DMS79 (cell line): Measurements from ENCODE around the gene RPS16.

ENCODE experiments used
- DNase-seq: peaks from one replicate; lab custom pipeline; 2025; lab: John Stamatoyannopoulos, UW

The RPS16 gene

DNA sequence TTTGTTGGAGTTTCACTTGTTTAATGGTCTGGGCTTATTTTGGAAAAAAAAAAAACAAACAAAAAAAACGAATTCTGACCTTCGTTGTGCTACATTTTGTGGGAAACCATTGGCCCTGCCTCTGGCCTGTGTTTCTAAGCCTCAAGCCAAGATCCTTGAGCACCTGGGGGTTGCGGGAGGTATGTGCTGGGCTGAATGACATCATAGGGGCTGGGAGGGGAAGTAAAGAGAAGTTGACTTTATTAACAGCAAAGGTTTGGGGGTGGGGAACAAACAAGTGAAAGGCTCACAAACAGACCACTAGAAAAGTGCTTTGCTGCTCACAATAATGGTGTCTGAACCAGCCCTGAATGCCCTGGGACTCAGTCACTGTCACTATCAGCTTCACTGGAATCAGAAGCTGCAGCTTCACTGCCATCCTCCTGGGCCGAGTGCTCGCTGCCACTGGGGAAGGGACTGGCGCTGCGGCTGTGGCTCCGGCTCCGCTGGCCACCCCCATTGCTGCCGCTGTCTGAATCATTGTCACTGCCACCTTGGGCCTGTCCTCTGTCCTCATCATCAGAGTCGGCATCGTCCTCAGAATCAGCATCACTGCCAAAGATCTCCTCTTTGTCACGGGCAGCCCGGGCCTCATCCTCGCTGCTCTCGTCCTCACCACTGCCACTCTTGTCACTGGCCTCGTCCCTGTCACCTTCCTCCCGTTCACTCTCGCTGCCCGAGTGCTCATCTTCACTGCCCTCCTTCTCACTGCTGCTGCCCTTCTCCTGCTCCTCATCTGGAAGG lies 49.9 kb downstream of the RPS16 start:
- DNase-seq = no peak

DNA sequence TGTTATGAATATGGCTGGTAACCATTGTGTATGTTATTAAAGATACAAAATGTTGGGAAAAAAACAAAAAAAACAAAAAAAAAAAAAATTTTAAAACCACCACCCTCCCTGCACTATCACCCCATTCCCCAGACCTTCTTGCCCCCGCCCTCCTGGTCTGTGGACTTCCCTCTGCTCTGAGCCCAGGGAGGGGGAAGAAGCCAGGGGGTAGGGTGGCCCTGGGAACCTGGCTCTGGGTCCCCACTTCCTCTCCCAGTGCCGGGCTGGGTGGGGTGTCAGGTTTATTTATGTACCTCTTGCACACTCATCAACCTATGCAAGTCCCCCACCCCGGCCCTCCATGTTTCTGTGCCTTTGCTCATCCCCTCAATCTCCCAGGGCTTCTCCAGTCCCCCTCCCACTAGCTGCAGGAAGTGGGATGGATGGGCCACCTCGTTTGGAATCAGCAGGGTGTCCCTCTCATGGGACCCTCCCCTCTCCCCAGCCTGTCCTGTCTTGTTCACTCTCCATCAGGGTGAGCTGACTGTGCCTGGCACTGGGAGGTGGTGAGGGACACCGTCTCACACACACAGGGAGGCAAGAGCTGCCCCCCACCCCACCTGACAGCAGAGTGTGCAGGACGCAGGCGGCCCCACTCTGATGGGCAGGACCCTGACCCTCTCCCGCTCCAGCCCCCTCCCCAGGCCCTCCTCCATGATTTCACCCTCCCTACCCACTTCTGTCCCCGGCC lies 50.7 kb downstream of the RPS16 start:
- DNase-seq = no peak
